D721Med (cell line): ENCODE results near the gene RPL26.
A peak's percentile ranks its signal among the peaks of the same experiment; 100 is the strongest.

Source experiments
- DNase-seq: peaks from one replicate; pipeline ENCODE4 v3.0.0; 2011; ENCODE audit warnings: low spot score; ENCODE audit not compliant: insufficient read length
- FAIRE-seq: peaks from 2 replicates; lab custom pipeline; 2011; peaks lifted over from hg19 to GRCh38; lab: Jason Lieb, UNC
- TF ChIP-seq, protein P1 (sequence below): IDR thresholded peaks from 2 replicates; pipeline ENCODE4 v1.5.1; 2012; ENCODE audit warnings: mild to moderate bottlenecking, control low read depth; ENCODE audit not compliant: insufficient read depth; ENCODE audit errors: missing control alignments

The RPL26 gene

DNA sequence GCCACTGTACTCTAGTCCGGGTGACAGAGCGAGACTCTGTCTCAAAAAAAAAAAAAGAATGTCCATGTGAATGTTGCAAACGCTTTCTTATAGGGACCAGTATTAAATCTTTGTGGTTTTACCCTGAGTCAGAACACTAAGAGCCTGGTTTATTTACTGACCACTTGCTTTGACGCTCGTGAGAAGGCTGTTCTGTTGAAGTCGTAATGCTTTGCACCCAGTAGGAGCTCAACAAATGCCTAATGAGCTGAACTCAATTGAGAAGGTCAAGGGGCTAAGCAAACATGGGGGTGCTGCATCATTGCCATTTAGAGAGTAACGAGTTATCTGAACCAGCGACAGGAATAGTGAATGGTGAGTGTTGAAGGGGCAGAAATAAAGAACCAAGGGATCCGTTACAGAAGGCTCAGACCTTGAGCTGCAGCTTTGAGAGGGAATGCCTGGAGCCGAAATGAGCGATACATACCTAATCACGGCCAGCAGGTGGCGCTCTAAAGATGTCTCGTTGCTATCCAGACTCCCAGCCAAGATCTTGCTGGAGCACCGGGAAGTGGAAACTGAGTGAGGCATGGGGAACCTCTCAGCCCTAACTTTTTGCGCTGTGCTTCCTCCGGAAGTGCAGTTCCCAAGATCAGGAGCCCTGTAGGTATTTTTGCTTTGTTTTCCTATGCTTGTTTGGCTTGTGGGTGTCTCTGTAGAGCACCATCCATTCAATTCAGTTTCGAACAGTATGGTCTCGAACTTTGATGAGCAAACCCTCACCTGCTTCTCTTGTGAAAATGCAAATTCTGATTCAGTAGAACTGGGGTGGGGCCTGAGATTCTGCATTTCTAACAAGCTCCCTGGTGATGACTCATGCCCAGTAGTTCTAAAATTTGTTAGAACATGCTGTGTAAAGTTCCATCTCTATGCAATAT, 27.2 kb upstream of the RPL26 start:
- DNase-seq (peak; percentile 39), FAIRE-seq (peak; percentile 38)
- TF ChIP-seq, protein P1, sequence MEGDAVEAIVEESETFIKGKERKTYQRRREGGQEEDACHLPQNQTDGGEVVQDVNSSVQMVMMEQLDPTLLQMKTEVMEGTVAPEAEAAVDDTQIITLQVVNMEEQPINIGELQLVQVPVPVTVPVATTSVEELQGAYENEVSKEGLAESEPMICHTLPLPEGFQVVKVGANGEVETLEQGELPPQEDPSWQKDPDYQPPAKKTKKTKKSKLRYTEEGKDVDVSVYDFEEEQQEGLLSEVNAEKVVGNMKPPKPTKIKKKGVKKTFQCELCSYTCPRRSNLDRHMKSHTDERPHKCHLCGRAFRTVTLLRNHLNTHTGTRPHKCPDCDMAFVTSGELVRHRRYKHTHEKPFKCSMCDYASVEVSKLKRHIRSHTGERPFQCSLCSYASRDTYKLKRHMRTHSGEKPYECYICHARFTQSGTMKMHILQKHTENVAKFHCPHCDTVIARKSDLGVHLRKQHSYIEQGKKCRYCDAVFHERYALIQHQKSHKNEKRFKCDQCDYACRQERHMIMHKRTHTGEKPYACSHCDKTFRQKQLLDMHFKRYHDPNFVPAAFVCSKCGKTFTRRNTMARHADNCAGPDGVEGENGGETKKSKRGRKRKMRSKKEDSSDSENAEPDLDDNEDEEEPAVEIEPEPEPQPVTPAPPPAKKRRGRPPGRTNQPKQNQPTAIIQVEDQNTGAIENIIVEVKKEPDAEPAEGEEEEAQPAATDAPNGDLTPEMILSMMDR = peak; percentile 58

DNA sequence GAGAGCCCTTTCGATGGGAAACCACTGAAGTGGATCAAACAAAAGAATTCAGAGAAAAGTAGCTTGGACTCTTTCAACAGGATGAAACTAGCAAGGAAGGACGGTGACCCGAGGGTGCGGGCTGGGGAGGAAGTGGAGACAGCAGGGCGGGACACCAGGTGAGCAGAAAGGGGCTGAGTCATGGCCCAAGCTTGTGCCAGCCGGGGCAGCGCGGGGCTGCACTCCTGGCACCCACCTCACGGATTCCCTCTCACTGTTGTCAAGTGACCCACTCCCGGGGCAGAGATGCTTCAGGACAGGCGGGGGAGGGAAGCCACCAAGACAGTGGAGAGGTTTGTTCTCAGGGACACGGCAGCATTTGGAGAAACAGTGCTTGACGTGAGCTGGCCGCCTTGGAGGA, 25.4 kb upstream of the RPL26 start:
- no peak for FAIRE-seq
- DNase-seq = no peak
- TF ChIP-seq, protein P1 = no peak

DNA sequence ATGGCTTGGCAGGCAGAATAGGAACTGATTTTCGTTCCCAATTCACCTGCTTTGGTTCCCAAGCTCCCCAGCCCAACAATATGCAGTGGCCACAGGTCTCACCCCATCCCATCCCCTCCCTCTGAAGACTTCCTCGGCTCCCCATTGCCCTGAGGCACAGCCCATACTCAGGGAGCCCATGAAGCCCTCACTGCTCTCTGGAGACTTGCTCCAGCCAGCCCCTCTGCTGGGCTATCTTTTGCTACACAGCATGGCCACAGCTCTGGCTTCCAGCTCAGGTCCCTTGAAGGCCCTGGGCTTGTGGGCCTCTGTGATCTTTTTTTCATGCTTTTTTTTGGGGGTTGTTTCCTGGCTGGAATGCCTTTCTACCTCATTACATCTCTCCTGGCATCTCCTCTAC, 23.2 kb upstream of the RPL26 start:
- DNase-seq (no peak), FAIRE-seq (no peak)
- TF ChIP-seq, protein P1 = no peak

DNA sequence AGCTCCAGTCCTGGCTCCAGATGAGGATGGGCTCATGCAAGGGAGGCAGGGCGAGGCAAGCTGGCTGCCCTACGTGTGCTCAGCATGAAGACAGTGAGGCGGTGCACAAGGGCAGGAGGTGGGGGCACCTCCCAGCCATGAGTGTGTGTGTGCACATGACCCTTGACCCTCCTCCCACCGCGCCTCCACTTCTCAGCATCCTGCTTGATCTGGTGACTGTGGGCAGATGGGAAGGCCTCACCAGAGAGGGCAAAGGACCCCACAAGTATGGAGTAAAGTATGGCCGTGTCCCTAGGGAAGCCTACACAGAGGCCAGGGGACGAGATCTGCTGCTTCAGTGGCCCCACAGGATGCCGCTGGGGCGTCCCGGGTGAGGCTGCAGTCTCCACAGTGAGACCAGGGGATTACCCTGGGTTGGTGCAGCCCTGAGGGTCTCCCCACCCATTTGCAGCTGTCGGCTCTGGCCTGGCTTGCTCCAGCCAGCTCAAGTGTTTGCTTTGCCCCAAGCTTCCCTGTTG, 22.6 kb upstream of the RPL26 start:
- TF ChIP-seq, protein P1 = no peak
- FAIRE-seq = no peak
- DNase-seq = no peak

DNA sequence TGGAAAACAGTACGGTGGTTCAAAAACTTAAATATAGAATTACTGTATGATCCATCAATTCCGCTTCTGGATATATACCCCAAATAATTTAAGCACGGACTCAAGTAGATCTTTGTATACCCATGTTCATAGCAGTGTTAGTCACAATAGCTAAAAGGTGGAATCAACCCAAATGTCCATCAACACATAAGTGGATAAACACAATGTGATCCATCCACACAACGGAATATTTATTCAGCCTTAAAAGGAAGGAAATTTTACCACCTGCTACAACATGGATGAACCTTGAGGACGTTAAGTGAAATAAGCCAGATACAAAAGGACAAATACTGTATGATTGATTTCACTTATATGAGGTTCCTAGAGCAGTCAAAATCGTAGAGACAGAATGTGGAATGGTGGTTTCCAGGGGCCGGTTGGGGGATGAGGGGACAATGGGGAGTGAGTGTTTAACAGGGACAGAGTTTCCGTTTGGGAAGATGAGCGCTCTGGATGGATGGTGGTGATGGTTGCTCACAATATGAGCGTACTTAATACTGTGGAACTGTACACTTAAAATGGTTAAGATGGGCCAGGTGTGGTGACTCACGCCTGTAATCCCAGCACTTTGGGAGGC, 20.0 kb upstream of the RPL26 start:
- FAIRE-seq (no peak), DNase-seq (no peak)
- TF ChIP-seq, protein P1 = no peak

DNA sequence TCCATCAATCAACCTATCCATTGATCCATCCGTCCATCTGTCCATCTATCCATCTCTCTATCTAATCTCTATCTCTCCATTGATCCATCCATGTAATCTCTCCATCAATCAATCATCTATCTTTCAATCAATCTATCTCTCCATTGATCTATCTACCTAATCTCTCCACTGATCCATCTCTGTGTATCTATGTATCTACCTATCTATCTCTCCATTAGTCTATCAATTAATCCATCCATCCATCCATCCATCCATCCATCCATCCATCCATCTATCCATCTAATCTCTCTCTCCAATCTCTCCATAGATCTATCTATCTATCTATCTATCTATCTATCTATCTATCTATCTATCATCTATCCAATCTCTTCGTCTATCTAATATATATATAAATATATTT, 18.1 kb upstream of the RPL26 start:
- FAIRE-seq = no peak
- TF ChIP-seq, protein P1 = no peak

More for the DNA sequence above, 18.1 kb upstream of the RPL26 start:
- no peak for DNase-seq
